ELF-1 (cell line): ENCODE measurements around the gene SPTBN1.

Experiments used
- DNase-seq: peaks from one replicate; pipeline ENCODE4 v3.0.0-alpha.2; 2016; ENCODE audit warnings: low read depth, low spot score

SPTBN1 gene

GRCh38 chr2:54553775-54554174 lies 97.6 kb downstream of the SPTBN1 start:
- DNase-seq: no peak

- DNase-seq: no peak
Measured at GRCh38 chr2:54555318-54555837, 99.3 kb downstream of the SPTBN1 start.

GRCh38 chr2:54556621-54557121 lies 100.5 kb downstream of the SPTBN1 start:
- no peak for DNase-seq

- DNase-seq: no peak
Measured at GRCh38 chr2:54557211-54557600, 101.1 kb downstream of the SPTBN1 start.

GRCh38 chr2:54557601-54558187 lies 101.6 kb downstream of the SPTBN1 start:
- DNase-seq: peak; percentile 78

GRCh38 chr2:54558188-54559005 lies 102.3 kb downstream of the SPTBN1 start:
- DNase-seq: peak; percentile 92

GRCh38 chr2:54559006-54559445 lies 102.9 kb downstream of the SPTBN1 start:
- DNase-seq: peak; percentile 67

GRCh38 chr2:54559593-54560145 lies 103.5 kb downstream of the SPTBN1 start:
- DNase-seq: peak; percentile 67

GRCh38 chr2:54560146-54560881 lies 104.2 kb downstream of the SPTBN1 start:
- peak; percentile 55 for DNase-seq

- no peak for DNase-seq
Measured at GRCh38 chr2:54561010-54561409, 104.9 kb downstream of the SPTBN1 start.

- no peak for DNase-seq
Measured at GRCh38 chr2:54564439-54564838, 108.3 kb downstream of the SPTBN1 start.

GRCh38 chr2:54565551-54565950 lies 109.4 kb downstream of the SPTBN1 start:
- DNase-seq: no peak

- DNase-seq: no peak
Measured at GRCh38 chr2:54566896-54567295, 110.8 kb downstream of the SPTBN1 start.

GRCh38 chr2:54568876-54569321 lies 112.8 kb downstream of the SPTBN1 start:
- no peak for DNase-seq

GRCh38 chr2:54569745-54570301 lies 113.7 kb downstream of the SPTBN1 start:
- DNase-seq: no peak

GRCh38 chr2:54570321-54570855 lies 114.3 kb downstream of the SPTBN1 start:
- no peak for DNase-seq

- DNase-seq: peak; percentile 26
Measured at GRCh38 chr2:54570925-54571694, 115.0 kb downstream of the SPTBN1 start.

- no peak for DNase-seq
Measured at GRCh38 chr2:54572262-54572635, 116.1 kb downstream of the SPTBN1 start.

GRCh38 chr2:54572636-54573536 lies 116.8 kb downstream of the SPTBN1 start:
- DNase-seq: peak; percentile 31
